Dermis blood vessel endothelial cell (primary cell): ENCODE results near the gene EIF4E3. TPM values are rescaled to one million over a fixed set of nuclear protein-coding genes. Genes with fewer than 3 reads are reported as not detected.

ENCODE experiments used
- DNase-seq: peaks from one replicate; pipeline ENCODE4 v3.0.0; 2010
- total RNA-seq: library from RNA; depleted of rRNA; stranded (reverse); fragments of >200 nt; gene quantifications from 2 replicates; pipeline ENCODE4 v1.2.3, GENCODE V29; 2014

The EIF4E3 gene
- total RNA-seq: 2.5 and 2.6 TPM in 2 replicates

DNA sequence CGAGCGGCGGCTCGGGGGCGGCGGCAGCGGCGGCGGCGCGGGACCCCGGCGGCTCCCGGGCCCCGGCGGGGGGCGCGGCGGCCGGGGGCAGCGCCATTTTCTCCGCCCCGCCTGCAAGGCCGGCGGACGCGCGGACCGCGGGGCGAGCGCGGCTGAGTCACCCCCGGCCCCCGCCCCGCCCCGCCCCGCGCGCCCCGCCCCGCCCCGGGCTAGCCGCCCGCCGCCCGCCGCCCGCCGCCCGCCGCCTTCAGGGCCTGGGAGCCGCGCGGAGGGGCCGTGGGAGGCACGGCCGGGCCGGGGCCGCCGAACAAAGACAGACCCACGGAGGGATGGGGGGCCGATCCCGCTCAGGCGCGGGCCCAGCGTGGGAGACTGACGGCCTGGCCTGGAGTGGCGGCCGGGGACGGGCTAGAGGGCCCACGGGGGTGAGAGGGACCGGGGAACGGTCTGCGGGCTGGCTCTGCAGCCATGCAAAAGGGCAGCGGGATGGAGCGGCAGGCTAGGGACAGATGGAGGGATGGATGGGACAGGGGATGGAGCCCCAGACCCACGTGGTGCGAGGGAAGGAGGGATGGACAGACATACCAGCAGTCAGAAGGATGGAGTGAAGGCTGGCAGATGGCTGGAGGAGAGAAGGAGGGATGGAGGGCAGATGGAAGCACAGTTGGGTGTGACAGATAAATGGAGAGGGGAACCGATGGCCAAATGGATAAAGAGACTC lies at the start of gene EIF4E3:
Gene EIF4E3 (minus strand): TSS at position 132 of the 721 bp plus-strand sequence. CDS start 35 bp downstream, at position 97.
- peak; percentile 49 for DNase-seq

DNA sequence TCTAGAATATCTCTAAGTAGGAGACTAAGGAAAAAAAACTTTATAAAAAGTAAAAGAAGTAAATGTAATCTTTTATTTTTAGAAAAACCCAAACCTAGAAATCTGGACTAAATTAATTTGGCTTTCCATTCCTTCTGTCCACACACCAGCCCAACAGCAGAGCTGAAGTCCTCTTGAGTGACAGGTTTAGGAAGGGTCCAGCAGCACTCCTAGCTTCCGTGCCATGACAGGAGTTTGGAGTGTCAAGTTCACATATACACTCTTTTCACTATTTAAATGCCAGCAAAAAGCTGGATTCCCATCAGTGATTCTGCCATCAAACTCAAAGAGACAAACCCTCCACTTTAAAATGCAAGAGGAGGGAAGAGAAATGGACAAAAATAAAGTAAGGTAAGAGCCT lies 46.7 kb upstream of the EIF4E3 start:
- DNase-seq: no peak

DNA sequence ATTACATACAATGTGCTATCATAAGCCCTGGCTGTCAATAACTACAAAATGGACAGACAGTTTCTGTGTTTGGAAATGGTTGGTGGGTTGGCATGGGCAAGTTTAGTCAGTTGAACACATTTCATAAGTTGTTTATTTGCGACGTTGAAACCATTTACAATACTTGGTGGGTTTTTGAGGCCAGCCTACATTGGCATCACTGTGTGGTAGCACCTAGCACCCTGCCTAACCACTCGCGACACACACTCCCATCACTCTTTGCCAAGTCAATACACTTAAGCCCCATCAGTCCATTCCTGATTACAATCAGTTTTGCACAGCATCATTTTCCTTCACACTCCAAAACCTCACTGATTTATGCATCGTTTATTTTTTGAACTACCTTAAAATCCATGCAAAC lies 45.9 kb upstream of the EIF4E3 start:
- no peak for DNase-seq

DNA sequence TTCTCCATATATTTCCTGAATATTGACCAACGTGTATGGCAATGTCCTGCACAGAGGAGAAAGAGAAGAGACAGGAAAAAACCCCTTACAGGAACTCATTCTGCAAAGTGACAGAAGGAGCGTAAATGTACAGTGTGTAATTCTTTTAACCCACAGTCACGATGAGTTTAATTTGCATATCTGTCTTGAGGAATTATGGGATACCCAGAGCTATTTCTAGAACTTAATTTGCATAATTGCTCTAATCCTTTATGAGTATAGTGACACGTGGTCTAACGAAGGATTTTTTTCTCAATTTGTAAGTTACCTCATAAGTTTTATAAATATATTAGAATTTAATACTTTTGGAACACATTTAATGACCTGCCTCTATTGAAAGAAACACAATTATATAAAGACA lies 38.2 kb upstream of the EIF4E3 start:
- DNase-seq: no peak

DNA sequence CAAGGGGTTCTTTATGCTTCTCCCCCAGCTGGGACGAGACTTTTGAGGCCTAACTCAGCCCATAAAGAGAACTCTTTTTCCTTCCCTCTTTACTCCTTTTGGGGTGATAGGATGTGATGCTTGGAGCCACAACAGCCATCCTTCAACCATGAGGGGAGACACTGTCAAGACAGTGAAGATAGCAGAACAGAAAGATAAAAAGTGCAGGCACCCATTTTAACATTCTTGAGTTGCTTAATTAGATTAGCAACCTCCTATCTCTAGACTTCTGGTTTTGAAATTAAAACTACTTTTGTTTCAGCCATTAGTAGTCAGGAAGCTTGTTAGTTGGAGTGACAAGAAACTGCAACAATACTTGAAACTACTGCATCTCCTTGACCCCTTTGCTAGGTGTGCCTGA lies 34.9 kb upstream of the EIF4E3 start:
- no peak for DNase-seq

DNA sequence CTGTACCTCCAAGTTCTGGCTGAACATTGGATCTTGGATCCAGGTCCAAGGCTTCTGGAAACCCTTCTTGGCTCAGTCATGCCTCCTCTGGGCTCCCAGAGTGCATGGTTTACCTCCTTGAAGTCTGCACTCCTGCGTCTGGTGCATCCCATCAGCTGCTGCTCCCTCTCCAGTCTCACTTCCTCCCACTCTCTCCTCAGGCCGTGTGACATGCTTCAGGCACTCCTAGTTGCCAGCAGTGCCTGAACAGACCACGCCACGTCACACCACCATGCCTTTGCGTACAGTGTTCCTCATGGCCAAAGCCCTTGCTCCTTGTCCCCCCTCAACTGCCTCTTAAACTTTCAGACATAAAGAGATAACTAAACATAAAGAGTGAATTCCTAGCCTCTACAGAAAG lies 34.2 kb upstream of the EIF4E3 start:
- DNase-seq: no peak

DNA sequence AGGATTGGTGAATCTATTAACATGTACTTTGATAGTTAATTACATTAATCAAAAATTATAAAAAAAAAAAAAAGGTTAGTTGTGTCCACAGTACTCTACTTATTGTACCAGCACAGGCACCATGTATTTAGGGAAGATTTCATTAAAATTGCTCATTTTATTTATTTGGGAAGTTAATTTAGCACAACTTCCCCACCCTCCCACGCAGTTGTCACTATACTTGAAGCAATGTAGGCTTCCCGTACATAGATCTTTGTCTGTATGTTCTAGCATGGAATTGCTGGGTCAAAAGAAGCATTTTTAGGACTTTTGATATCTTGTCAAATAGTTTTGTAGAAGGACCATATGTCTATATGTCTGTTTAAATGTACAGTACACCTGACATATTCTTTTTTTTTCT lies 32.9 kb upstream of the EIF4E3 start:
- no peak for DNase-seq

DNA sequence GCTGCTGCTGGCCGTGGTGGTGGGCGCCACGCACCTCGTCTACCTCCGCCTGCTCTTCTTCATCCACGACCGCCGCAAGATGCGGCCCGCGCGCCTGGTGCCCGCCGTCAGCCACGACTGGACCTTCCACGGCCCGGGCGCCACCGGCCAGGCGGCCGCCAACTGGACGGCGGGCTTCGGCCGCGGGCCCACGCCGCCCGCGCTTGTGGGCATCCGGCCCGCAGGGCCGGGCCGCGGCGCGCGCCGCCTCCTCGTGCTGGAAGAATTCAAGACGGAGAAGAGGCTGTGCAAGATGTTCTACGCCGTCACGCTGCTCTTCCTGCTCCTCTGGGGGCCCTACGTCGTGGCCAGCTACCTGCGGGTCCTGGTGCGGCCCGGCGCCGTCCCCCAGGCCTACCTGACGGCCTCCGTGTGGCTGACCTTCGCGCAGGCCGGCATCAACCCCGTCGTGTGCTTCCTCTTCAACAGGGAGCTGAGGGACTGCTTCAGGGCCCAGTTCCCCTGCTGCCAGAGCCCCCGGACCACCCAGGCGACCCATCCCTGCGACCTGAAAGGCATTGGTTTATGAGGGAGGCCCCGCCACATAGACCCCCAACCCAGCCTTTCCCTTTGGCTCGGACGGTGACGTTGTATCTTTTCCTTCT lies 29.5 kb upstream of the EIF4E3 start:
- no peak for DNase-seq

DNA sequence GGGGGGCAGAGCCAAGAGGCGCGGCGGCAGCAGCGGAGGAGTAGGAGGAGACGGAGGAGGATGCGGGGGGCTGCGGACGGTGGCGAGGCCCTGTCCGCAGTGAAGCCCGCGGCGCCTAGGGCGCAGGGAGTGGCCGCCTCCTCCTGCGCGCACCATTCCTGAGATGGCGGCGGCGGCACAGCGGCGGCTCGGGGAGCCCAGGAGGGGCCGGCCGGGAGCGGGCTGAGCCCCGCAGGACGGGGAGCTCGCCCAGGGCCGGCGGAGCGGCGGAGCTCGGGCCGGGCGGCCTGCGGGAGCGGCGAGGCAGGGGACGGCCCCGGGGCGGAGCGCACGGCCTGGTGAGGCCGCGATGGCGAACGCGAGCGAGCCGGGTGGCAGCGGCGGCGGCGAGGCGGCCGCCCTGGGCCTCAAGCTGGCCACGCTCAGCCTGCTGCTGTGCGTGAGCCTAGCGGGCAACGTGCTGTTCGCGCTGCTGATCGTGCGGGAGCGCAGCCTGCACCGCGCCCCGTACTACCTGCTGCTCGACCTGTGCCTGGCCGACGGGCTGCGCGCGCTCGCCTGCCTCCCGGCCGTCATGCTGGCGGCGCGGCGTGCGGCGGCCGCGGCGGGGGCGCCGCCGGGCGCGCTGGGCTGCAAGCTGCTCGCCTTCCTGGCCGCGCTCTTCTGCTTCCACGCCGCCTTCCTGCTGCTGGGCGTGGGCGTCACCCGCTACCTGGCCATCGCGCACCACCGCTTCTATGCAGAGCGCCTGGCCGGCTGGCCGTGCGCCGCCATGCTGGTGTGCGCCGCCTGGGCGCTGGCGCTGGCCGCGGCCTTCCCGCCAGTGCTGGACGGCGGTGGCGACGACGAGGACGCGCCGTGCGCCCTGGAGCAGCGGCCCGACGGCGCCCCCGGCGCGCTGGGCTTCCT lies 28.8 kb upstream of the EIF4E3 start, which contains the start of gene GPR27:
Gene GPR27 (plus strand): TSS at position 155 of the 909 bp plus-strand sequence. CDS start 195 bp downstream, at position 350.
- peak; percentile 64 for DNase-seq

DNA sequence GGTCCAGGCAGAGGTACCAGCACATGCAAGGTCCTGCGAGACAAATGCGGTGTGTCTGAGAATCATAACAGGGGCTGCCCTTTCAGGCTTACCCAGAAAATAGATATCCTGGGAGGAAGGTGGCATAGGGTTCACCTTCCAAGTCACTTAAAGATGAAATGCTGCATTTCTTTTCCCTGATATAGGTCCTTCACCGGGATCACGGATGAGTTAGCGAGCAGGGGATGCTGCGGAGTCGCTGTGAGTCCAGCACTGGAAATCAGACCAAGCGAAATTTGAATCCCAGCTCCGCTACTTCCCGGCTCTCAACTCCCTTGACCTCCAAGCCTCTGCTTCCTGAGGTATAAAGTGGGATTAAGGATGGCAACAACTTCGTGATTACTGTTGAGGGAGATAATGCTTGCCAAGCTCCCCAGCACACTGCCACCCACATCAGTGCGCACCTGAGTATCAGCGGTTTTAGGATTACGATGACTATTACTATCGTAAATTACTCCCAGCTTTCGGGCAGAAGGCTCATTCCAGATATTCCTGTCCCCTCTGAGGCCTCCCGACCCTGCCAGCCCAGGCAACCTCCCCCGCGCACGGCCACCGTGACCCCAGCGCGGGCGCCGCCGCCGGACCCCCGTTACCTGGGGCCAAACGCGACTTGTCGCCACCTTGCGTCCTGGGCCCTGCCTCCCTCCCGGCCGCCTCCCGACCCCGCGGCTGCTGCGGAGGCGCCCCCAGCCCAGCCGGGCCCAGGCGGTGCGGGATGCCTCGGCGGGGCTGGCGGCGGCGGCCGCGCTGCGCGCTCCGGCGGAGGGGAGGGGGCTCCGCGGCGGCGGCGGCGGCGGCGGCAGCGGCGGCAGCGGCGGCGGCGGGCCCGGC lies 27.9 kb upstream of the EIF4E3 start:
- DNase-seq: no peak

DNA sequence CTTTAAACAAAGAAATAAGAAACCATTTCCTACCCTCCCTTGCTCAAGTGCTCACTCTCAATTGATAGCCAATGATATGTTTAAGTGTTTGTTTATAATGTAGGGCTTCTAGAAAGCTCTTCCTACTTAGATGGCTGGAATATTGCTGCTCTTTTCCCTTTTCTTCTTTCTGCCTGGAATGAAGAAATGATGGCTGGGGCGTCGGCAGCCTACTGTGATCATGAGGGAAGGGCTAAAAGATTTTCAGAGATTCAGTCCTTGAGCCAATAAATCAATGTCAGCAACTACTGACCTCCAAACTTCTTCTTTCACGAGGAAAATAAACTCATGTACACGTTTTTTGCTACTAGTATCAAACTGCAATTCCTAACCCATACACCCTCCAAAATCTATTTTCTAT lies 26.4 kb upstream of the EIF4E3 start:
- DNase-seq: no peak

DNA sequence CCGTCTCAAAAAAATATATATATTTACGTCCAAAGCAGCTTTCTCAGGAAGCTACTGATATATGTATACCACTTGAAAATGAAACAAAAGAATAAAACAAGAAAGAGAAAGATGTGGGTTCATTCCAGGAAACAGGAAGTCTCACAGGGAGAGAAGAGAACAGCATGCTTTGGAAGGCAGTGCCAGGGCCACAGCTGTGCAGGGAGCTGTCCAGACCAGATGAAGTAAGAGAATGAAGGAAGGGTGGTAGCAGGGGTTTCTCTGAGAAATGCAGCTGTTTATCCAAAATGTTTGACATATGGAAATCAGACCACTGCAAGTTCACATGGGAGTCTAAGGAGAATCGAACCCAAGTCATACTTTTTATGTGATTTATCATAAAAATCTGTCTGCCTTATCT lies 19.5 kb upstream of the EIF4E3 start:
- no peak for DNase-seq

DNA sequence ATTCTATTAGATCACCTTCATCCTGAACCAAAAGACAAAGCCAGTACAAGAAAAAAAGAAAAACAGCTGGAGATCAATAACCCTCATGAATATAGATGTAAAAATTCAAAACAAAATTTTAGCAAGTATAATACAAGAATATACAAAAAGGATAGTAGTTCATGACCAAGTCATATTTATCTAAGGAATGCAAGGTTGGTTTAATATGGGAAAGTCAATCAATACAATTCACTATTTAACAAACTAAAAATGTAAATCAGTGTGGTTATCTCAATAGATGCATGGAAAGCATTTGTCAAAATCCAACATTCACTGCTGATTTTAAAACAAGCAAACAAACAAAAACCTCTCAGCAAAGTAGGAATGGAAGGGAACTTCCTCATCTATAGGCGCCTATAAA lies 17.4 kb upstream of the EIF4E3 start:
- DNase-seq: no peak

DNA sequence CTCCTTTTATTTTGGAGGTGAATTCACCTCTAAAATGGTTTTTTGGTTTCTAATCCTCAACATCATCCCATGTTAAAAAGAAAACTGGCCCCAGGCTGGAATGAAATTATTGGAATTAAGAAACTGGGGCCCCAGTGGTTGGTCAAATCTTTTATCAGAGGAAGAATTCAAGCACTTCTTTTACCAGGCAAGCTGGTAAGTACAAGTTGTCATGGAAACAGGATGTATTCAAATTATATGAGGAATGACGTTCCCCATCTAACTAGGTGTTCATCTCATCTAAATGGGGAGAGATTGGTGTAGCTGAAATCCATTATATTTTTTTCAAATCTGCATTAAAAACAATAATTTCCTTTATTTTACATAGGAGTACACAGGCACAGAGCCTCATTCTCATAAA lies 9.7 kb upstream of the EIF4E3 start:
- DNase-seq: no peak

DNA sequence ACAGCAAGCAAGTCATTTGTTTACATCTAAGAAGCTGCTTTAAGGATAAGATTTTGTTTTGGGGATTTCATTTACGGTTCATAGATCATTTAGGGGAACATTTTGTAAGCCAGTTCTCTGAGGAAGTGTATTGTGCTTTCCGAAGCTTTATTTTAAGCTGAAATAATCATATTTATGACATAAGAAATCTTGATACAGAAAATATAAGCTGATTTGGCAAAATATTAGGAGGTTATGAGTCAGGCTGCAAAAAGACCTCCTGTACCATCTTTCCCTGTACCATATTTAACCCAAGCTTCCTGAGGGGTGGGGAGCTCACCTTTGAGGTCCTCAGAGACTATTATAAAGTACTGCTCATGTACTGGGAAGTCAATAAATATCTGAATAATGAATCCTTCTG lies 8.1 kb upstream of the EIF4E3 start:
- no peak for DNase-seq

DNA sequence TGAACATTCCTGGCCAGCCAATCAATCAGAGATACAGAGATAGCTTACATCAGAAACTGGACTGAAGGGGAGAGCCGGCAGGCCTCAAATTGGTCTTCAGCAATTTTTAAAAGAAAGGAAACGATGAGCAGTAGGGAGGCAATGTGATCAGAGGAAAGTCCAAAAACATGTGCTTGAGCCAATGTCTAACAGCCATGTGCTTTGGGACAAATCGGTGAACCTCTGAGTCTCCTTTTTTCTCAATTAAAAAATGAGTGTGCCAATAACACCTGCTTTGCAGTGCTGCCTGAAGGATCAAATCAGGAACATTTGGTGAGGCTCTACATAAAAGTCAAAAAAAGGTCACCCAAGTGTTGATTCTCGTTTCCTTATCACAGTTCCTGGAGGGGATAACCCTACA lies 7.4 kb upstream of the EIF4E3 start:
- no peak for DNase-seq

DNA sequence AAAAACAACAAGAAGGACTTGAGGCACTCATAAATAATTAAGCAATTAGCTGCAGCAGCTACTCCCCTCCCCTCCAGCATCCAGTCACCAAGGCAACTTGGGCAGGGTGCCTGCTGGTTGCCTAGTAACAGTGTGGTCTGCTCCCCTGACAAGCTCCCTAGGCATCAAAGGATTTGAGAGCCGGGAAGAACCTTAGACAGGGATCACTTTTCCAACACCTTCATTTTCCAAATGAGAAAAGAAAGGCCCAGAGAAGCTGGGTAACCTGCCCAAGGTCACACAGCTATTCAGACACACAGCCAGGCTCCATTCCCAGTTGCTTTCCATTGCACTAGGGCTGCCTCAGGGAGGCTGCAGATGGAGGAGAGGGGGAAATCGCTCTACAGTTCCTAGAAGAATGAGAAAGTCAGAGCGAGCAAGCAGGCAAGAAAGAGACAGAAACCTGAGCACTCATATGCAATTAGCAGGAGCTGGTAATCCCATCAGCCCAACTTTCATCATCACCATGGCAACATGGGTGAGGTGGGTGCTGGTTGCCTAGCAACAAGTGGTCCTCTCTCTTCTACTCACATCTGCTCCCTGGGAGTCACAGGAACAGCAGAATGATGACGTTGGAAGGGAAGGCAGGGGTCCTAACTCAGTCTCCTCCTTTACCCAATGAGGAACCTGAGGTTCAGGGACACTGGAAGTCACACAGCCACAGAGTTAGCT lies 3.6 kb upstream of the EIF4E3 start:
- DNase-seq: no peak

DNA sequence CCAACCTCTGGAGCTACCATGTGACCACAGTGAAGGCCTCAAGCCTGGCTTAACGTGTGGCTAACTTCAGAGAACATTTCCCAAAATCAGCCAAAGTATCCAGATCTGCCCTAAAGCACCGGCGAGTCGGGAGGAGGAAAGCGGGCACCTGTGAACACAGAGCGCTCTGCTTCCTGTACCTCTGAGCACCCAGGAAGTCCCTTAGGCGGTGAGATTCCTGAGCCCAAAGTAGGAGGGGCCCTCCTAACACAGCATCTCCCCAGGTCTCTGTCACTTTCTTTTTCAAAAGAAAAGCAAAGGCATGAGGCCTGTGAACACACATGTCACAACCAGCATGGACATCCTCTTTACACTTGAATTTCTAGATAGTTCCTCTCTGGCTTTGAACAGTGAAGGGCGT lies 944 bp upstream of the EIF4E3 start:
- no peak for DNase-seq

DNA sequence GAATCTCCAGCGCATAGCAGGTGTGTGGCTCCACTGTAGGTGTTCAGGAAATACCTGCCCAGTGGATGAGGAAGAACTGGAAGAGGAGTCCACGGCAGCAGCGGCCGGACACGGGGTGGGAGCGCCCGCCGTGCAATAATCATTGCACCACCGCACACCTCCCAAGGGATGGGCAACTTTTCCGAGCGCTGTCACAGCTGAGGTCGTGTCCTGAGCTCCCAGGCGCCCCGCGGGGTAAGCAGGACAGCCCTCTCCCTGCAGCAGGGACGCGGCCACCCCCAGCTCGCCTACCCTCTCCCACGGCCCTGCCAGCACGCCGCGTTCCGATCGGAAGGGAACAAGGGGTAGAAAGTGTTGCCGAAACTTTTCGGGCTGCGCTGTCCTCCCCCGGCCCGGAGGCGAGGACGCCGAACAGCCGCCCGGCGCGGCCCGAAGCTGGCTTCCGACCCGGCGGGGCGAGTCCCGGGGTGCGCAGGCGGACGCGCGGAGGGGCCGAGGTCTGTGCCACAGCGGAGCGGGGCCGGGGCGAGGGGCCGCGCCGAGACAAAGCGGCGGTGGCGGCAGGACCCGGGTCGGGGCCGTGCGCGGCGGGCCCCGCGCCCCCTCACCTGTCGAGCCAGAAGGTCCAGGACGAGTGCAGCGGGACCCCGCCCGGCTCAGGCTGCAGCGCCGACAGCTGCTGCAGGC lies 475 bp downstream of the EIF4E3 start:
- peak; percentile 30 for DNase-seq

DNA sequence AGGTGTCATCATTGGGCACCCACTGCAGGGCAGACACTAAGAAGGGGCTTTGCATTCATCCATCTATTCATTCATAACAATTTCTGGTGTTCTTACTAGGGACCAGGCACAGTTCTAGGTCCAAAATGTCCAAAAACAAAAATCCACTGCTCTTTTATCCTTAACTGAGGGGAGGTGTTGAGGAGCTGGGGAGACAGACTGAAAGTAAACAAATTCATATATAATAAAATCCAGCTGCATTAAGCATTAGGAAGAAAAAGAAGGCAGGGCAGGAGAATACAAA lies 1.1 kb downstream of the EIF4E3 start:
- DNase-seq: no peak

DNA sequence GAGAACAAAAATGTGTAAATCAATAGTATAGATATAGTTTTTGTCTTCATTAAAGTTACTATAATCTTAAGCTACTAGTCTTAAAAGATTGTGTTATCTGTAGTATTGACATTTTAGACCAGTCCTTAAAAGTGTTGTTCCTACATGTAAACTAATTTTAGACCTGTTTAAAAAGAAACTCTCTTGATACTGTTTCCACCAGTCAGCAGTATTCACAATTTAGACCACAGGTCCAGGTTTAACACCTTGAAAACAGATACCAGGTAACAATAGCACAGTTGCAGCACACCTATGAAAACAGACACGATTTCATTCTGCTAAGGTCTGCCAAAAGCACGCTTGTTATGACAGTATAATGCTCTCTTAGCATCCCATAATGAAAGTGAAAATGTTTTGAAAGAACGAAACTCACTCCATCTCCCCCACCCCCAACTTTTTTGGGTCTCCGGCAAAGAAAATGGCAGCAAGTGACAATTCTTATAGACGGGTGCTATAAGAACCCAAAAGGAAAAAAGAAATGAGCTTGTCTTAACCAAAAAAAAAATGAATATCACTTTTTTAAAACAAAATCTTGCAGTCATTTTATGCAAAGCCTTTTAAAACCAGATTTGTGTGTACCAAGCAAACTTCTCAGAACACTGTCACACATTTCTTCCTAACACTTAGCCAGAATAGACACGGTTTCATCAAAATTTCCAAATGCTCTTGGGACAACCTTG lies 1.6 kb downstream of the EIF4E3 start:
- no peak for DNase-seq
